ENCODE results near the gene INS.

The INS gene

GRCh38 chr11:2142762-2143202, 18.2 kb downstream of the INS start:
- peak; percentile 41 for DNase-seq

GRCh38 chr11:2142300-2142759, 18.7 kb downstream of the INS start:
- no peak for DNase-seq

- no peak for DNase-seq
These were observed 20.3 kb downstream of the INS start for GRCh38 chr11:2140411-2141400.

GRCh38 chr11:2139621-2140337, 21.2 kb downstream of the INS start:
- DNase-seq, result no peak

DNA sequence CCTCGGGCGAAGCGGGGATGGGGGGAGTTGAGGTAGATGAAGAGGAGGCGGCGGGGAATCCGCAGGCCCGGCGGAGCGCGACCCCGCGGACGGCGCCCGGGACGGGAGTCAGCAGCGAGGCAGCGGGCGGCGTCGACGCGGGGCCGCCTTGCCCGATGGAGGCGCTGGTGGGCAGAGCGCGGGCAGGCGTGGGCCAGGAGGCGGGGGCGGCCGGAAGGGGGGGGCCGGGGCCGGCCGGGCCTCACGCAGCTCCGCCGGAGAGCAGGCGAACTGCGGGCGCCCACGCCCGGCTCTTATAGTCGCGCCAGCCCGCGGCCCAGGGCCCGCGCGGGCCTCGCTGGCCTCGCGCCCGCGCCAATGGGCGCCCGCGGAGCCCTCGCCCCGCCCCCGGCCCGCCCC, 21.9 kb downstream of the INS start, which contains the start of gene IGF2:
TSS of gene IGF2 (minus strand) at position 267 of the 399 bp plus-strand sequence. CDS start 3,866 bp downstream, outside the sequence.
- no peak for DNase-seq

DNA sequence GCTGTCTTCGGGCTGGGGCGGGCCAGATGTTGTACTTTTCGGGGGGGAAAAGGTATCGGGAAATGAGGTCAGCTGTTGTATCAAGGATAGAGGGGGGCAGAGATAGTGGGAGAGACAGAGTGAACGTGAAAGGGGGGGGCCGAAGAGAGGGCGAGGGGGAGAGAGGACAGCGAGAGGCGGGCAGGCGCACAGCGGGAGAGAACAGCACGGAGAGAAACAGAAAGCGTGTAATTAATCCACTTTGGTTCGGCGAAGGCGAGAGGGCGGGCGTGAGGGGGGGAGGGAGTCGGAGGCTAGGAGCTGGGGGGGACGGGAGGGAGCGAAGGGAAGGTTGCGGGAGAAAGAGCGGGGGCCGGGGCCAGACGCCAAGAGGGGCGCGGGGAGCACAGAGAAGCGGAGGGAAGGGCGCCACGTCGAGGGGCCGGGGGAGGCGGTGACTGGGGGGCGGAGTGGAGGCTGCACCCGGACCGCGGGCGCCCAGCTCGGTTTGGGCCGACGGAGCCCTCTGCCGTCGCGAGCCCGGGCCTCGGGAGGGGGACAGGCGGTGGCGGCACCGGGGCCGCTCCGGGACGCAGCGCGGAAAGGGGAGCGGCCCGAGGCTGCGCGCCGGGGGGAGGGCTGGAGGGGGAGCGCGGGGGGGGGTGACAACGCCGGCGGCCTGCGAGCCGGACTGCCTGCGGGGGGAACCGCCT, 22.4 kb downstream of the INS start:
- DNase-seq, result no peak

GRCh38 chr11:2138068-2138430, 23.0 kb downstream of the INS start:
- DNase-seq, result no peak

DNA sequence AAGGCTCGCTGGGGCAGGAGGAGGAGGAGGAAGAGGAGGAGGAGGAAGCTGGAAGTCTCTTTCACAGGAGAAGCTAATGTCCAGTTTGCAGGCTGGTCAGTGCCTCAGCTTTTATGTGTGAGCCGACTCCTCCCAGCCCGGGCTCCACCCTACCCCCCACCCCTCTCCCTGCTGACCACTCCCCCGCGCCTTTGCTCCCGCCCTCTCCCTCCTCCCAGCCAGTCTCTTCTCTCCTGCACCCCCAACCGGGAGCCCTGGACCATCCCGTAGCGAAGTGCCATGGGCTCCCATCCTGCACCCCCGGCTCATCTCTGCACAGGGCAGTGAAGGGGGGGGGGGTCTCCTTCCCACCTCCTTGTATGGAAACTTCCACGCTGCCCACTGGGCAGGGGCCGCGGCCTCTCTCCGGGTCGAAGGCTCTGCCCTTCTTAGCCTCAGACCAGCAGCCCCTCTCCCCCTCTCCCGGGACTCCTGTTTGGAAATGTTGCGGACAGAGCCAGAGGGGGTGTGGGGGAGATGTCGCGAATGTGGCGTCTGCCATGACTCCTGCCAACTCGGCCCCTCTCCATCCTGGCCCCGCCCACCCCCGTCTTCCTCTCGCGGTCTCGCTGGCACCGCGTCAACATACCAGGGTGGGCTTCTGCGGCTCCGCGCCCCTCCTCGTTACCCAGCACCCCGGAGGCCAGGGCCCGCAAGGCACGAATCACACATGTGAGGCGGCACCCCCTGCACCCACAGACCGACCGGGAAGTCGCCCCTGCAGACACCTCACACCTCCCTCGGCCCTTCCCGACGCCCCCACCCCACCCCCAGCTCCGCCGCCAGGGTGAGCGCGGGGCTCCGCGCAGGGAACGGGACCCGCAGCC, 23.6 kb downstream of the INS start:
- DNase-seq, result peak; percentile 28

DNA sequence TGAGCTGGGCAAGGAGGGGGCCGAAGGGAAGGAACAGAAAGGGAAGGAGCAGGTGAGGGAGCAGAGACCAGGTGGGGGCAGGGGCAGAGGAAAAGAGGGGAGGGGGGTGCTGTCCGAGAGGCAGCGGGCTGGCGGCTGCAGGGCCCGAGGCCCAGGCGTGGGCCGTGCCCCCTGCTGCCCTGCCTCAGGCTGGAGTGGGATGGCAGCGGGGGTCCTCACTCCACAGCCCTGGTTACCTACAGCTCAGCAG, 24.1 kb downstream of the INS start:
- no peak for DNase-seq

DNA sequence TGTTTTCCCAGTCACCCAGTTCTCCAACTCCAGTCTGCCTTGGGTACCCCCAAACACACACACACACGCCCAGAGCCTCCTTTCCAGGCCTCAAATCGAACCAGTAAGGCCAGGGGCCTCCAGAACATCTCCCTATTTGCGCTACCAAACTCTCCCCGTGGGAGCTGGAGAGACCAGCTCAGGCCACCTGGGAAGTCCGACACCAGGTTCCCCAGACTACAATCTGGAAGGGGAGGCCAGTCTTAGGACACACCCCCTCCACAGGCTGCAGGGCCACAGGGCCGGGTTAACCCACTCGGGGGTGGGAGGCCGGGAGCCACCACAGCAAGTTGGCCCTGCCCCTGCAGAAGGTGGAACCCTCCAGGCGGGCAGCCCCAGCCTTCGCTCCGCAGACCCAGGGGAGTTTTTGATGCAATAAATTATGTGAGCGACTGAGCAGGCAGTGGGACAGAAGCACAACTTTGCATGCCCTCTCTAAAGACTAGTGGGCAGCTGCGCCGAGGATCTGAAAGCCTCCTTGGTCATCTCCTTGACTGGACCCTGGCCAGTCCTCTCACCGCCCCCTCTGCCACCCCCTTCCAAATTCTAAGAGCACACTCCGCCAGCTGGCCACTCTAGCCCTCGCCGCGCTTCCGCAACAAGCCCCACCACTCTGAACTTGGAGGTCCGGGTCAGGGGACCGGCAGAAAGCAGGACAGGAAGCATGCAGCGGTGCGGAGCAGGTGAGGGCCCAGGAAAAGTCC, 24.6 kb downstream of the INS start:
- DNase-seq, result no peak

- no peak for DNase-seq
These were observed 25.3 kb downstream of the INS start for GRCh38 chr11:2135648-2136201.

DNA sequence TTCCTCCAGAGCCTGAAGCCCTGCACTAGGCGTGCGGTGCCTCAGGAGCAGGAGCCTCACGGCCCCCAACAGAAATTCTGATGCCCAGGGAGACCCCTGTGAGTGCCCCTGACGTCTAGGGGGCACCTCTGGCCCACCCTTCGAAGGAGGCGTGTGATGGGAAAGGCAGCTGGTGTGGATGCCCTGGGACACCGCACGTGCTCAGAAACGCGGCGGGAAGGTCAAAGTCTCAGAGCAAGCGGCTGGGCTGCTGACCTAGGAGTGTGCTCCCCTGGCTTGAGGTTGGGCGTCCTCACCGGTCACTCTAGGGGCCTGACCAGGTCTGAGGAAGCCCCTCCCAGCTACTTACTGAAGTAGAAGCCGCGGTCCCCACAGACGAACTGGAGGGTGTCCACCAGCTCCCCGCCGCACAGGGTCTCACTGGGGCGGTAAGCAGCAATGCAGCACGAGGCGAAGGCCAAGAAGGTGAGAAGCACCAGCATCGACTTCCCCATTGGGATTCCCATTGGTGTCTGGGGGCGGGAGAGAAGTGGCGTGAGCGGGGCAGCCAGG, 25.9 kb downstream of the INS start:
- no peak for DNase-seq

- DNase-seq, result no peak
These were observed 26.7 kb downstream of the INS start for GRCh38 chr11:2134022-2135010.

- no peak for DNase-seq
These were observed 27.6 kb downstream of the INS start for GRCh38 chr11:2133241-2134021.

DNA sequence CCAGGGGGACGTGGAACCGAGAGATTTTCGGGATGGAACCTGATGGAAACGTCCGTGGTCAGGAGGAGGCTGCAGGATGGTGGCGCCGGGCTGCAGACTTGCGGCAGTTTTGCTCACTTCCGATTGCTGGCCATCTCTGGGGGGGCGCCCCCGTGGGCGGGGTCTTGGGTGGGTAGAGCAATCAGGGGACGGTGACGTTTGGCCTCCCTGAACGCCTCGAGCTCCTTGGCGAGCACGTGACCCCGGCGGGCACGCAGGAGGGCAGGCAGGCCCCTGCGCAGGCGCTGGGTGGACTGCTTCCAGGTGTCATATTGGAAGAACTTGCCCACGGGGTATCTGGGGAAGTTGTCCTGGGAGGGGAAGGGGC, 28.2 kb downstream of the INS start:
- DNase-seq, result no peak

GRCh38 chr11:2132246-2132645, 28.8 kb downstream of the INS start:
- no peak for DNase-seq

DNA sequence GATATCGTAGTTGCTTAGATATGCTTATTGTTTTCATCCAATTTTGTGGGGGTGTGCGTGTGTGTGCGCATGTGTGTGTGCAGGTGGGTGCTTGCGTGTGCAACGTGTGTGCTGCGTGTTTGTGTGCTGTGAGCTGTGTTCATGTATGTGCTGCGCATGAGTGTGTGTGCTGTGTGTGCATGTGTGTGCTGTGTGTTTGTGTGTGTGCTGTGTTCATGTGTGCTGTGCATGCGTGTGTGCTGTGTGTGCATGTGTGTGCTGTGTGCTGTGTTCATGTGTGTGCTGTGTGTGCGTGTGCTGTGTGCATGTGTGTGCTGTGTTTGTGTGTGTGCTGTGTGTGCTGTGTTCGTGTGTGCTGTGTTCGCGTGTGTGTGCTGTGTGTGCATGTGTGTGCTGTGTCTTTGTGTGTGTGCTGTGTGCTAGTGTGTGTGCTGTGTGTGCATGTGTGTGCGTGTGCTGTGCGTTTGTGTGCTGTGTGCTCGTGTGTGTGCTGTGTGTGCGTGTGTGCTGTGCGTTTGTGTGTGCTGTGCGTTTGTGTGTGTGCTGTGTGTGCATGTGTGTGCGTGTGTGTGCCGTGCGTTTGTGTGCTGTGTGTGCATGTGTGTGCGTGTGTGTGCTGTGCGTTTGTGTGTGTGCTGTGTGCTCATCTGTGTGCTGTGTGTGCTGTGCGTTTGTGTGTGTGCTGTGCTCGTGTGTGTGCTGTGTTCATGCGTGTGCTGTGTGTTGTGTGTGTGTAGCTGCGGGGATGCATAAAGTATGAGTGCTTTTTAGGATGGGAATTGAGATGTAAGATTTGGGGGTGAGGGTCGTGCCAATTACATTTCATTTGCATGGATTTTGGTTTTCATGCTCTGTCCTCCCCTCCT, 29.4 kb downstream of the INS start:
- DNase-seq, result no peak

GRCh38 chr11:2130881-2131352, 30.1 kb downstream of the INS start:
- DNase-seq, result no peak

All from fibroblast of upper back skin (primary cell).